ENCODE measurements around the gene CLK3.

Gene CLK3

GRCh38 chr15:74648051-74648842, 32.6 kb downstream of the CLK3 start:
- Histone ChIP-seq H3K9ac (ENCODE audit: low read length) (no peak overlapping the region), H3F3A (ENCODE audit: insufficient read depth) (no peaks in the 10 kb centered on the region), H3K36me3 (ENCODE audit: low read length) (no peaks in the 10 kb centered on the region), H4K20me1 (ENCODE audit: low read depth, low read length) (no peaks in the 10 kb centered on the region), H3K27ac (ENCODE audit: low read depth, low read length) (no peak overlapping the region), H3K4me2 (ENCODE audit: low read depth, low read length, poor library complexity, severe bottlenecking) (no peak overlapping the region), H3K79me2 (ENCODE audit: insufficient read depth, low read length) (no peaks in the 10 kb centered on the region), H3K9me2 (replicated peaks; ENCODE audit: insufficient read depth, low read length) (no peaks in the 10 kb centered on the region), H2AFZ (ENCODE audit: low read depth, low read length, severe bottlenecking) (no peak overlapping the region), H3K27me3 (ENCODE audit: low read length) (no peaks in the 10 kb centered on the region), H3K4me3 (ENCODE audit: insufficient read depth, low read length, poor library complexity, severe bottlenecking) (no peak overlapping the region), H3K9me3 (ENCODE audit: insufficient read depth, low read length) (no peaks in the 10 kb centered on the region)
- no peak for TF ChIP-seq EZH2phosphoT487 (conservative IDR thresholded peaks at IDR 0.05; ENCODE audit: low read length)
- TF ChIP-seq CTCF (IDR thresholded peaks at IDR 0.05; ENCODE audit: insufficient read depth, low read length, poor library complexity, severe bottlenecking), result no peak

GRCh38 chr15:74651242-74651741, 35.7 kb downstream of the CLK3 start:
- no peaks in the 10 kb centered on the region for H3K9me2 ChIP-seq (replicated peaks; ENCODE audit: insufficient read depth, low read length)
- no peaks in the 10 kb centered on the region for H3K27me3 ChIP-seq (ENCODE audit: low read length)
- no peaks in the 10 kb centered on the region for H3K79me2 ChIP-seq (ENCODE audit: insufficient read depth, low read length)
- H3K4me3 ChIP-seq (ENCODE audit: insufficient read depth, low read length, poor library complexity, severe bottlenecking), result no peak overlapping the region
- no peak overlapping the region for H2AFZ ChIP-seq (ENCODE audit: low read depth, low read length, severe bottlenecking)
- no peak overlapping the region for H3K9ac ChIP-seq (ENCODE audit: low read length)
- 0 out of 2 replicates have a peak, but pooled peaks cover 4% of the 10 kb centered on the region for H3K36me3 ChIP-seq (ENCODE audit: low read length)
- H4K20me1 ChIP-seq (ENCODE audit: low read depth, low read length), result no peaks in the 10 kb centered on the region
- H3F3A ChIP-seq (ENCODE audit: insufficient read depth), result no peaks in the 10 kb centered on the region
- H3K27ac ChIP-seq (ENCODE audit: low read depth, low read length), result no peak overlapping the region
- H3K4me2 ChIP-seq (ENCODE audit: low read depth, low read length, poor library complexity, severe bottlenecking), result no peak overlapping the region
- TF ChIP-seq EZH2phosphoT487 (conservative IDR thresholded peaks at IDR 0.05; ENCODE audit: low read length) (no peak), CTCF (IDR thresholded peaks at IDR 0.05; ENCODE audit: insufficient read depth, low read length, poor library complexity, severe bottlenecking) (no peak)
- H3K9me3 ChIP-seq (ENCODE audit: insufficient read depth, low read length), result no peaks in the 10 kb centered on the region

- no peak overlapping the region for H3K9ac ChIP-seq (ENCODE audit: low read length)
- no peaks in the 10 kb centered on the region for H3K9me2 ChIP-seq (replicated peaks; ENCODE audit: insufficient read depth, low read length)
- H3K4me2 ChIP-seq (ENCODE audit: low read depth, low read length, poor library complexity, severe bottlenecking), result no peak overlapping the region
- no peaks in the 10 kb centered on the region for H3F3A ChIP-seq (ENCODE audit: insufficient read depth)
- TF ChIP-seq CTCF (IDR thresholded peaks at IDR 0.05; ENCODE audit: insufficient read depth, low read length, poor library complexity, severe bottlenecking), result no peak
- no peak for TF ChIP-seq EZH2phosphoT487 (conservative IDR thresholded peaks at IDR 0.05; ENCODE audit: low read length)
- H4K20me1 ChIP-seq (ENCODE audit: low read depth, low read length), result no peaks in the 10 kb centered on the region
- 0 out of 2 replicates have a peak, but pooled peaks cover 4% of the 10 kb centered on the region for H3K36me3 ChIP-seq (ENCODE audit: low read length)
- no peak overlapping the region for H2AFZ ChIP-seq (ENCODE audit: low read depth, low read length, severe bottlenecking)
- H3K27ac ChIP-seq (ENCODE audit: low read depth, low read length), result no peak overlapping the region
- no peaks in the 10 kb centered on the region for H3K79me2 ChIP-seq (ENCODE audit: insufficient read depth, low read length)
- no peak overlapping the region for H3K4me3 ChIP-seq (ENCODE audit: insufficient read depth, low read length, poor library complexity, severe bottlenecking)
- no peaks in the 10 kb centered on the region for H3K9me3 ChIP-seq (ENCODE audit: insufficient read depth, low read length)
- H3K27me3 ChIP-seq (ENCODE audit: low read length), result no peaks in the 10 kb centered on the region
These were observed 37.9 kb downstream of the CLK3 start for GRCh38 chr15:74653426-74654102.
